ENCODE measurements around the gene APOA4.

GRCh38 chr11:116822575-116822974, 529 bp downstream of the APOA4 start:
- no peak for TF ChIP-seq POLR2AphosphoS5 (IDR thresholded peaks at IDR 0.05; ENCODE audit: low read depth, low read length)
- TF ChIP-seq POLR2A (IDR thresholded peaks at IDR 0.05; ENCODE audit: borderline replicate concordance, extremely low read depth, insufficient read depth, insufficient read length), result no peak
- TF ChIP-seq JUND (IDR thresholded peaks at IDR 0.05), result no peak
- TF ChIP-seq, protein P1, sequence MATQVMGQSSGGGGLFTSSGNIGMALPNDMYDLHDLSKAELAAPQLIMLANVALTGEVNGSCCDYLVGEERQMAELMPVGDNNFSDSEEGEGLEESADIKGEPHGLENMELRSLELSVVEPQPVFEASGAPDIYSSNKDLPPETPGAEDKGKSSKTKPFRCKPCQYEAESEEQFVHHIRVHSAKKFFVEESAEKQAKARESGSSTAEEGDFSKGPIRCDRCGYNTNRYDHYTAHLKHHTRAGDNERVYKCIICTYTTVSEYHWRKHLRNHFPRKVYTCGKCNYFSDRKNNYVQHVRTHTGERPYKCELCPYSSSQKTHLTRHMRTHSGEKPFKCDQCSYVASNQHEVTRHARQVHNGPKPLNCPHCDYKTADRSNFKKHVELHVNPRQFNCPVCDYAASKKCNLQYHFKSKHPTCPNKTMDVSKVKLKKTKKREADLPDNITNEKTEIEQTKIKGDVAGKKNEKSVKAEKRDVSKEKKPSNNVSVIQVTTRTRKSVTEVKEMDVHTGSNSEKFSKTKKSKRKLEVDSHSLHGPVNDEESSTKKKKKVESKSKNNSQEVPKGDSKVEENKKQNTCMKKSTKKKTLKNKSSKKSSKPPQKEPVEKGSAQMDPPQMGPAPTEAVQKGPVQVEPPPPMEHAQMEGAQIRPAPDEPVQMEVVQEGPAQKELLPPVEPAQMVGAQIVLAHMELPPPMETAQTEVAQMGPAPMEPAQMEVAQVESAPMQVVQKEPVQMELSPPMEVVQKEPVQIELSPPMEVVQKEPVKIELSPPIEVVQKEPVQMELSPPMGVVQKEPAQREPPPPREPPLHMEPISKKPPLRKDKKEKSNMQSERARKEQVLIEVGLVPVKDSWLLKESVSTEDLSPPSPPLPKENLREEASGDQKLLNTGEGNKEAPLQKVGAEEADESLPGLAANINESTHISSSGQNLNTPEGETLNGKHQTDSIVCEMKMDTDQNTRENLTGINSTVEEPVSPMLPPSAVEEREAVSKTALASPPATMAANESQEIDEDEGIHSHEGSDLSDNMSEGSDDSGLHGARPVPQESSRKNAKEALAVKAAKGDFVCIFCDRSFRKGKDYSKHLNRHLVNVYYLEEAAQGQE (IDR thresholded peaks at IDR 0.05; ENCODE audit: low read depth), result no peak
- TF ChIP-seq ZNF274 (IDR thresholded peaks at IDR 0.05; ENCODE audit: low read depth, low read length), result no peak
- TF ChIP-seq, protein P2, sequence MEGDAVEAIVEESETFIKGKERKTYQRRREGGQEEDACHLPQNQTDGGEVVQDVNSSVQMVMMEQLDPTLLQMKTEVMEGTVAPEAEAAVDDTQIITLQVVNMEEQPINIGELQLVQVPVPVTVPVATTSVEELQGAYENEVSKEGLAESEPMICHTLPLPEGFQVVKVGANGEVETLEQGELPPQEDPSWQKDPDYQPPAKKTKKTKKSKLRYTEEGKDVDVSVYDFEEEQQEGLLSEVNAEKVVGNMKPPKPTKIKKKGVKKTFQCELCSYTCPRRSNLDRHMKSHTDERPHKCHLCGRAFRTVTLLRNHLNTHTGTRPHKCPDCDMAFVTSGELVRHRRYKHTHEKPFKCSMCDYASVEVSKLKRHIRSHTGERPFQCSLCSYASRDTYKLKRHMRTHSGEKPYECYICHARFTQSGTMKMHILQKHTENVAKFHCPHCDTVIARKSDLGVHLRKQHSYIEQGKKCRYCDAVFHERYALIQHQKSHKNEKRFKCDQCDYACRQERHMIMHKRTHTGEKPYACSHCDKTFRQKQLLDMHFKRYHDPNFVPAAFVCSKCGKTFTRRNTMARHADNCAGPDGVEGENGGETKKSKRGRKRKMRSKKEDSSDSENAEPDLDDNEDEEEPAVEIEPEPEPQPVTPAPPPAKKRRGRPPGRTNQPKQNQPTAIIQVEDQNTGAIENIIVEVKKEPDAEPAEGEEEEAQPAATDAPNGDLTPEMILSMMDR (IDR thresholded peaks at IDR 0.05 in 2 of 3, conservative IDR thresholded peaks at IDR 0.05 in 1 of 3; ENCODE audit: borderline replicate concordance in 1 of 3, insufficient read depth in 1 of 3, low read depth in 2 of 3, low read length in 2 of 3), result no peak
